Upper lobe of right lung (tissue), 1 donor: ENCODE data around the gene CDK14. TPM values are rescaled to one million over a fixed set of nuclear protein-coding genes. Genes with fewer than 3 reads are reported as not detected.

Experiments
- ATAC-seq: fragments of 200-7000 bp; cut with Tn5 transposase; one replicate; pipeline ENCODE4 v1.9.1; 2020; ENCODE audit warnings: mild to moderate bottlenecking, moderate library complexity
- DNase-seq: peaks from one replicate; pipeline ENCODE4 v3.0.0-alpha.2; 2020
- H3K27ac ChIP-seq: fragments of 200-600 bp; one replicate; pipeline ENCODE4 v1.8.0; 2022
- H3K27me3 ChIP-seq: fragments of 200-600 bp; one replicate; pipeline ENCODE4 v1.8.0; 2022; ENCODE audit warnings: mild to moderate bottlenecking
- H3K36me3 ChIP-seq: fragments of 200-600 bp; one replicate; pipeline ENCODE4 v1.8.0; 2022
- H3K4me1 ChIP-seq: fragments of 200-600 bp; one replicate; pipeline ENCODE4 v1.8.0; 2022
- H3K4me3 ChIP-seq: fragments of 200-600 bp; one replicate; pipeline ENCODE4 v1.8.0; 2022; ENCODE audit warnings: mild to moderate bottlenecking
- H3K9me3 ChIP-seq: fragments of 200-600 bp; one replicate; pipeline ENCODE4 v1.8.0; 2022
- intact Hi-C: fragments of 100-400 bp; cut with DNase I; formaldehyde crosslinking; loops from one replicate; pipeline ENCODE4 v1.11.0; 2022
- total RNA-seq: library from RNA; stranded (reverse); fragmentation: NEBNext Ultra II Directional; extraction: Animal tissue kit (Norgen Biotek cat#: 25700); gene quantifications from one replicate; pipeline ENCODE4 v1.2.1, GENCODE V29; 2021
- TF ChIP-seq, protein P1 (sequence below): fragments of 200-600 bp; IDR thresholded peaks from one replicate; pipeline ENCODE4 v1.8.0; 2022; ENCODE audit warnings: antibody characterized with exemption
- donor health status: DM: no; HTN: yes; CAD: no; lungs with severe emphysema.

Gene CDK14
- total RNA-seq, 1 donor from 2014 or later = 47.2 TPM

DNA sequence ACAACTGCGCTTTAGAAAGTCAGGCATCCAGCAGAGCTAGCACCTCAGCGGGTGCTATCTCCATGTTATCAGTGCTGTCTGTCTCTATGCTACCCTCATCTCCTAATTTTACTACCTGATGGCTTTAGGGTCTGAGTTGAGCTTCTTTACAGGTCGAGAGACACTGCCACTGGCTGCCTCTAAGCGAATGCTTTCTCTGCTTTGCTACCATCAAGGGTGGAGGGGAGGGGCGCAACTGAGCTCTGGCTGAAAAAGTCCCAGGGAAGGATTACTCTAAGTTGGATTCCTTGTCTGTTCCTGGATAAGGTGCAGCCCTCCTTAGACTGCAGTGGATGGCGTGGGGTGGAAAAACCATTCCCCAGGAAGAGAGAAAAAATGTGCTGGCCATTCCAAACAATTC lies 105.7 kb downstream of the CDK14 start:
- H3K27me3 ChIP-seq = no peaks in the 10 kb centered on the region
- TF ChIP-seq, protein P1, sequence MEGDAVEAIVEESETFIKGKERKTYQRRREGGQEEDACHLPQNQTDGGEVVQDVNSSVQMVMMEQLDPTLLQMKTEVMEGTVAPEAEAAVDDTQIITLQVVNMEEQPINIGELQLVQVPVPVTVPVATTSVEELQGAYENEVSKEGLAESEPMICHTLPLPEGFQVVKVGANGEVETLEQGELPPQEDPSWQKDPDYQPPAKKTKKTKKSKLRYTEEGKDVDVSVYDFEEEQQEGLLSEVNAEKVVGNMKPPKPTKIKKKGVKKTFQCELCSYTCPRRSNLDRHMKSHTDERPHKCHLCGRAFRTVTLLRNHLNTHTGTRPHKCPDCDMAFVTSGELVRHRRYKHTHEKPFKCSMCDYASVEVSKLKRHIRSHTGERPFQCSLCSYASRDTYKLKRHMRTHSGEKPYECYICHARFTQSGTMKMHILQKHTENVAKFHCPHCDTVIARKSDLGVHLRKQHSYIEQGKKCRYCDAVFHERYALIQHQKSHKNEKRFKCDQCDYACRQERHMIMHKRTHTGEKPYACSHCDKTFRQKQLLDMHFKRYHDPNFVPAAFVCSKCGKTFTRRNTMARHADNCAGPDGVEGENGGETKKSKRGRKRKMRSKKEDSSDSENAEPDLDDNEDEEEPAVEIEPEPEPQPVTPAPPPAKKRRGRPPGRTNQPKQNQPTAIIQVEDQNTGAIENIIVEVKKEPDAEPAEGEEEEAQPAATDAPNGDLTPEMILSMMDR = no peak
- no peak overlapping the region for H3K4me3 ChIP-seq
- H3K9me3 ChIP-seq = no peaks in the 10 kb centered on the region
- H3K4me1 ChIP-seq = peaks cover 5% of the 10 kb centered on the region
- intact Hi-C loops = no loop called here
- DNase-seq (no peak), ATAC-seq (no peak)
- no peak overlapping the region for H3K27ac ChIP-seq
- no peaks in the 10 kb centered on the region for H3K36me3 ChIP-seq

GRCh38 chr7:90705391-90706071 lies 109.4 kb downstream of the CDK14 start:
- intact Hi-C loops = no loop called here
- peak; percentile 19 for ATAC-seq
- Histone ChIP-seq H3K27me3 (no peaks in the 10 kb centered on the region), H3K9me3 (no peaks in the 10 kb centered on the region), H3K36me3 (no peaks in the 10 kb centered on the region), H3K27ac (no peak overlapping the region), H3K4me1 (peaks cover 5% of the 10 kb centered on the region), H3K4me3 (no peak overlapping the region)
- DNase-seq = no peak
- TF ChIP-seq, protein P1 = no peak

DNA sequence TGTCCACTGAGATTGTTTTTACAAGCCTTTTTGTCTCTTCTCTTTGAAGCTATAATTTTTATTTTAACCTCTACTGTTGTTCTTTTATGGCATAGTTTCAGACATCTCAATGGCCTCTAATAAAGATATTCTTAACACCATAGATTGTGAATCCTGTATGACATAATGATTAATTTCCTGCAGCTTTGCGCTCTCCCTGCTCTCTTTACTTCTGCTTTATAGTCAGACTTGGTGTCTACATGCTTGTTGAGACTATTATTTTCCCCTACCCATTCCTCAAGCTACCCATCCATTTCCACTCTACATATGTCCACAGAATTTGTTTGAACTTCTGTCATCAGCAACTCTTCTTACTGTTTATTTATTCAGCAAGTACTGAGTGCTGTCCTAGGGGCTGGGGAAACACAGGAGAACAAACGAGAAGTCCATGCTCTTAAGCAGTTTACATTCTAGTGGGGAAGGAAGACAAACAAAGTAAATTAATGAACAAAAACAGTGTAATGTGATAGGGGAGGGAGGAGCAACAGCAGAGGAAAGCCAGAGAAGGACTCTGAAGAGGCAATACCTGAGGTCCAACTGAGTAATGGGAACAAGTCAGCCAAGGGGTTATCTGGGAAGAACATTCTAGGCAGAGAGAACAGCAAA lies 110.1 kb downstream of the CDK14 start:
- intact Hi-C loops = no loop called here
- H3K9me3 ChIP-seq = no peaks in the 10 kb centered on the region
- no peak overlapping the region for H3K4me3 ChIP-seq
- TF ChIP-seq, protein P1 = no peak
- no peaks in the 10 kb centered on the region for H3K36me3 ChIP-seq
- peaks cover 5% of the 10 kb centered on the region for H3K4me1 ChIP-seq
- no peaks in the 10 kb centered on the region for H3K27me3 ChIP-seq
- peak; percentile 48 for ATAC-seq
- no peak for DNase-seq
- no peak overlapping the region for H3K27ac ChIP-seq

GRCh38 chr7:90708841-90709317 lies 112.8 kb downstream of the CDK14 start:
- TF ChIP-seq, protein P1 = peak; percentile 20
- DNase-seq (no peak), ATAC-seq (peak; percentile 65)
- no peaks in the 10 kb centered on the region for H3K9me3 ChIP-seq
- H3K4me1 ChIP-seq = peaks cover 5% of the 10 kb centered on the region
- H3K36me3 ChIP-seq = no peaks in the 10 kb centered on the region
- intact Hi-C loops = no loop called here
- H3K4me3 ChIP-seq = no peak overlapping the region
- no peaks in the 10 kb centered on the region for H3K27me3 ChIP-seq
- H3K27ac ChIP-seq = no peak overlapping the region

DNA sequence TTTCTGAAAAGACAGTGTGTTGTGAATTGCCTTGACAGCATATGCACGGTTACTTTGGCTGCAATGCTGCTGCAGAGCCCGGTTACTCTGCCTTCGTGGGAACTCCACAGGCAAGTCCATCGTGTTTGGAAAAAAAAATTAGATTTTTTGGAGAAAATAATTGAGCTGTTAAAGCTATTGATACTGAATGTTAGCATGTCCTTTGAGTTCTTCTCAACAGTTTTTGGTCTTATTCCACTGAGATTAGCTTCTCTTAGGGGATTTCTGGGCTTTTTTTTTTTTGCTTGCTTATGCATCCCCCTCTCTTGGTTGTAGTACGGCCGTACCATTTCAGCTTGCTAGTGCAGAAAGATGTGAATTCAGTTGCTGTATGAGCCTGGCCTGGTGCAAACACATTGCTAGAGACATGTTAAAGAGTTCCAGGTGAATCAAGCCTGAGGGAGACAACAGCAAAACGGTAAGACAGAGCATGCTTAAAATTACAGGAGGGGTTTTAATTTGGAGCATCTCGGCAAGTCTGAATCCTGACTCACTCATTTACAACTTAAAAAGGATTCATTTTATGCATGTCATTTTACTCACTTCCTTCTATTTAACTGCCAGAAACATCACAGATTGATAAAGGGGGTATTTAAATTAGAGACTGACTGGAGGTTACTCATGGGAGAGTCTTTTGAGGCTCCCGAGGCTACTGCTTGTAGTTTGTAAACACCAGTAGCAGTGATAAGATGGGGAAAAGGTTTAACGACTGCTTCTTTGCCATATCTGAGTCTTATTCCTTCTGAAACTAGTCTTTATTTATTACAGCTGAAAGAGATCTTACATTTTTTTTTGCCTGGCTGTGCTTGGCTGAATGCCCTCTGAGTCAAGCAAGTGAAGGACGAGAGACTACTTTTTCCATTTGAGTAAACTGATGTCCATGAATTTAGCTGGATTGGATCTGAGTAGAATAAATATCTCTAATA lies 113.7 kb downstream of the CDK14 start:
- intact Hi-C loops = no loop called here
- TF ChIP-seq, protein P1 = no peak
- no peak overlapping the region for H3K4me3 ChIP-seq
- H3K9me3 ChIP-seq = no peaks in the 10 kb centered on the region
- H3K4me1 ChIP-seq = peaks cover 5% of the 10 kb centered on the region
- DNase-seq (no peak), ATAC-seq (no peak)
- H3K27me3 ChIP-seq = no peaks in the 10 kb centered on the region
- no peak overlapping the region for H3K27ac ChIP-seq
- H3K36me3 ChIP-seq = no peaks in the 10 kb centered on the region
